Natural killer cell treated with Interleukin-12 subunit alpha and Interleukin-12 subunit beta and Interleukin-15 and Interleukin-18, amount 100 ng/mL, for 72 hours (primary cell): ENCODE data around the gene CLDN16. TPM values are rescaled to one million over a fixed set of nuclear protein-coding genes. Genes with fewer than 3 reads are reported as not detected.

Experiments
- ATAC-seq, 2 donors: fragments of 150-1000 bp; cut with Tn5 transposase in 1 of 2; sonication (Bioruptor Pico), chemical (Tn5 transposase) in 1 of 2; 2 replicates each; pipeline ENCODE4 v1.10.0; 2021
- DNase-seq: peaks from one replicate; pipeline ENCODE4 v3.0.0; 2022; ENCODE audit warnings: low spot score
- H3K27ac Mint-ChIP-seq, 2 donors: 1 replicate in 1 of 2; 2 replicates in 1 of 2; pipeline ENCODE4 v1.8.0; 2022; ENCODE audit warnings: mixed read lengths in 2 of 2, mild to moderate bottlenecking in 1 of 2, moderate library complexity in 1 of 2
- H3K27me3 Mint-ChIP-seq, 2 donors: 1 replicate in 1 of 2; 2 replicates in 1 of 2; pipeline ENCODE4 v1.8.0; 2022; ENCODE audit warnings: mixed read lengths in 2 of 2
- H3K36me3 Mint-ChIP-seq: one replicate; pipeline ENCODE4 v1.8.0; 2022; ENCODE audit warnings: mixed read lengths
- H3K4me1 Mint-ChIP-seq, 2 donors: 1 replicate in 1 of 2; 2 replicates in 1 of 2; pipeline ENCODE4 v1.8.0; 2022; ENCODE audit warnings: low read depth in 2 of 2, mixed read lengths in 2 of 2, mild to moderate bottlenecking in 1 of 2
- H3K4me3 Mint-ChIP-seq: one replicate; pipeline ENCODE4 v1.8.0; 2022; ENCODE audit warnings: mixed read lengths
- H3K9me3 Mint-ChIP-seq: 2 replicates; pipeline ENCODE4 v1.8.0; 2022; ENCODE audit warnings: mixed read lengths
- total RNA-seq, 2 donors: library from RNA; stranded (reverse); gene quantifications; one replicate each; pipeline ENCODE4 v1.2.3, GENCODE V29; 2022

The CLDN16 gene
- total RNA-seq, 2 donors from 2014 or later: not detected

GRCh38 chr3:190366133-190366532, 21.8 kb upstream of the CLDN16 start:
- Mint-ChIP-seq H3K4me1 (no peaks in the 10 kb centered on the region), H3K4me3 (no peak overlapping the region), H3K36me3 (no peaks in the 10 kb centered on the region), H3K27me3 (no peaks in the 10 kb centered on the region), H3K9me3 (no peaks in the 10 kb centered on the region), H3K27ac (no peak overlapping the region)
- no peak for DNase-seq
- no peak for ATAC-seq

- ATAC-seq: no peak
- H3K9me3 Mint-ChIP-seq: no peaks in the 10 kb centered on the region
- H3K36me3 Mint-ChIP-seq: no peaks in the 10 kb centered on the region
- no peak for DNase-seq
- no peaks in the 10 kb centered on the region for H3K4me1 Mint-ChIP-seq
- H3K27ac Mint-ChIP-seq: no peak overlapping the region
- no peak overlapping the region for H3K4me3 Mint-ChIP-seq
- no peaks in the 10 kb centered on the region for H3K27me3 Mint-ChIP-seq
Measured at GRCh38 chr3:190368881-190369280, 19.1 kb upstream of the CLDN16 start.

GRCh38 chr3:190369668-190370295, 18.2 kb upstream of the CLDN16 start:
- no peaks in the 10 kb centered on the region for H3K9me3 Mint-ChIP-seq
- H3K4me3 Mint-ChIP-seq: no peak overlapping the region
- no peaks in the 10 kb centered on the region for H3K36me3 Mint-ChIP-seq
- no peak for ATAC-seq
- no peak overlapping the region for H3K27ac Mint-ChIP-seq
- DNase-seq: no peak
- no peaks in the 10 kb centered on the region for H3K4me1 Mint-ChIP-seq
- no peaks in the 10 kb centered on the region for H3K27me3 Mint-ChIP-seq

GRCh38 chr3:190370369-190370768, 17.6 kb upstream of the CLDN16 start:
- H3K4me3 Mint-ChIP-seq: no peak overlapping the region
- no peak for DNase-seq
- no peak overlapping the region for H3K27ac Mint-ChIP-seq
- H3K4me1 Mint-ChIP-seq: no peaks in the 10 kb centered on the region
- H3K27me3 Mint-ChIP-seq: no peaks in the 10 kb centered on the region
- H3K36me3 Mint-ChIP-seq: no peaks in the 10 kb centered on the region
- no peaks in the 10 kb centered on the region for H3K9me3 Mint-ChIP-seq
- ATAC-seq: no peak

GRCh38 chr3:190371152-190371551, 16.8 kb upstream of the CLDN16 start:
- H3K27me3 Mint-ChIP-seq: no peaks in the 10 kb centered on the region
- H3K4me1 Mint-ChIP-seq: no peaks in the 10 kb centered on the region
- no peak overlapping the region for H3K4me3 Mint-ChIP-seq
- no peak for ATAC-seq
- no peak for DNase-seq
- H3K9me3 Mint-ChIP-seq: no peaks in the 10 kb centered on the region
- no peaks in the 10 kb centered on the region for H3K36me3 Mint-ChIP-seq
- no peak overlapping the region for H3K27ac Mint-ChIP-seq

GRCh38 chr3:190375246-190375645, 12.7 kb upstream of the CLDN16 start:
- ATAC-seq: no peak
- H3K9me3 Mint-ChIP-seq: no peaks in the 10 kb centered on the region
- DNase-seq: no peak
- H3K27me3 Mint-ChIP-seq: no peaks in the 10 kb centered on the region
- no peak overlapping the region for H3K4me3 Mint-ChIP-seq
- H3K27ac Mint-ChIP-seq: no peak overlapping the region
- H3K4me1 Mint-ChIP-seq: no peaks in the 10 kb centered on the region
- no peaks in the 10 kb centered on the region for H3K36me3 Mint-ChIP-seq

- Mint-ChIP-seq H3K4me3 (no peak overlapping the region), H3K9me3 (no peaks in the 10 kb centered on the region), H3K27ac (no peak overlapping the region), H3K4me1 (no peaks in the 10 kb centered on the region), H3K27me3 (no peaks in the 10 kb centered on the region), H3K36me3 (no peaks in the 10 kb centered on the region)
- ATAC-seq: no peak
- no peak for DNase-seq
Measured at GRCh38 chr3:190375671-190376070, 12.3 kb upstream of the CLDN16 start.

GRCh38 chr3:190378240-190378891, 9.6 kb upstream of the CLDN16 start:
- no peak for ATAC-seq
- no peaks in the 10 kb centered on the region for H3K27me3 Mint-ChIP-seq

GRCh38 chr3:190380184-190380583, 7.8 kb upstream of the CLDN16 start:
- no peaks in the 10 kb centered on the region for H3K27me3 Mint-ChIP-seq
- DNase-seq: no peak
- H3K4me1 Mint-ChIP-seq: no peaks in the 10 kb centered on the region
- no peak for ATAC-seq
- H3K27ac Mint-ChIP-seq: no peak overlapping the region
- H3K9me3 Mint-ChIP-seq: no peaks in the 10 kb centered on the region
- no peak overlapping the region for H3K4me3 Mint-ChIP-seq
- no peaks in the 10 kb centered on the region for H3K36me3 Mint-ChIP-seq

More at GRCh38 chr3:190378240-190378891, 9.6 kb upstream of the CLDN16 start:
- H3K27ac Mint-ChIP-seq: no peak overlapping the region
- H3K4me3 Mint-ChIP-seq: no peak overlapping the region
- H3K4me1 Mint-ChIP-seq: no peaks in the 10 kb centered on the region
- no peak for DNase-seq
- no peaks in the 10 kb centered on the region for H3K9me3 Mint-ChIP-seq
- no peaks in the 10 kb centered on the region for H3K36me3 Mint-ChIP-seq

- H3K9me3 Mint-ChIP-seq: no peaks in the 10 kb centered on the region
- no peak overlapping the region for H3K27ac Mint-ChIP-seq
- DNase-seq (no peak), ATAC-seq (no peak)
- H3K36me3 Mint-ChIP-seq: no peaks in the 10 kb centered on the region
- H3K4me3 Mint-ChIP-seq: no peak overlapping the region
- H3K27me3 Mint-ChIP-seq: no peaks in the 10 kb centered on the region
- no peaks in the 10 kb centered on the region for H3K4me1 Mint-ChIP-seq
Measured at GRCh38 chr3:190381441-190381840, 6.5 kb upstream of the CLDN16 start.

GRCh38 chr3:190382082-190382481, 5.9 kb upstream of the CLDN16 start:
- Mint-ChIP-seq H3K9me3 (no peaks in the 10 kb centered on the region), H3K4me1 (no peaks in the 10 kb centered on the region), H3K27me3 (no peaks in the 10 kb centered on the region), H3K36me3 (no peaks in the 10 kb centered on the region), H3K4me3 (no peak overlapping the region), H3K27ac (no peak overlapping the region)
- ATAC-seq (no peak), DNase-seq (no peak)

- H3K36me3 Mint-ChIP-seq: no peaks in the 10 kb centered on the region
- DNase-seq (no peak), ATAC-seq (no peak)
- H3K27ac Mint-ChIP-seq: no peak overlapping the region
- H3K4me1 Mint-ChIP-seq: no peaks in the 10 kb centered on the region
- no peak overlapping the region for H3K4me3 Mint-ChIP-seq
- H3K9me3 Mint-ChIP-seq: no peaks in the 10 kb centered on the region
- peaks cover 0 to 7% of the 10 kb centered on the region in 2 donors for H3K27me3 Mint-ChIP-seq
Measured at GRCh38 chr3:190384309-190384756, 3.6 kb upstream of the CLDN16 start.

- H3K27ac Mint-ChIP-seq: no peak overlapping the region
- ATAC-seq: no peak
- no peaks in the 10 kb centered on the region for H3K9me3 Mint-ChIP-seq
- H3K4me3 Mint-ChIP-seq: no peak overlapping the region
- H3K27me3 Mint-ChIP-seq: peaks cover 0 to 7% of the 10 kb centered on the region in 2 donors
- H3K4me1 Mint-ChIP-seq: no peaks in the 10 kb centered on the region
- H3K36me3 Mint-ChIP-seq: no peaks in the 10 kb centered on the region
- DNase-seq: no peak
Measured at GRCh38 chr3:190385731-190386688, 2.0 kb upstream of the CLDN16 start.

- no peak overlapping the region for H3K27ac Mint-ChIP-seq
- no peak for DNase-seq
- H3K4me3 Mint-ChIP-seq: no peak overlapping the region
- no peaks in the 10 kb centered on the region for H3K4me1 Mint-ChIP-seq
- peaks cover 0 to 16% of the 10 kb centered on the region in 2 donors for H3K27me3 Mint-ChIP-seq
- peaks cover 6% of the 10 kb centered on the region for H3K9me3 Mint-ChIP-seq
- H3K36me3 Mint-ChIP-seq: no peaks in the 10 kb centered on the region
- ATAC-seq: no peak
Measured at GRCh38 chr3:190388703-190389102, 740 bp downstream of the CLDN16 start.
